ENCODE results near the gene SPAG4.

SPAG4 gene

DNA sequence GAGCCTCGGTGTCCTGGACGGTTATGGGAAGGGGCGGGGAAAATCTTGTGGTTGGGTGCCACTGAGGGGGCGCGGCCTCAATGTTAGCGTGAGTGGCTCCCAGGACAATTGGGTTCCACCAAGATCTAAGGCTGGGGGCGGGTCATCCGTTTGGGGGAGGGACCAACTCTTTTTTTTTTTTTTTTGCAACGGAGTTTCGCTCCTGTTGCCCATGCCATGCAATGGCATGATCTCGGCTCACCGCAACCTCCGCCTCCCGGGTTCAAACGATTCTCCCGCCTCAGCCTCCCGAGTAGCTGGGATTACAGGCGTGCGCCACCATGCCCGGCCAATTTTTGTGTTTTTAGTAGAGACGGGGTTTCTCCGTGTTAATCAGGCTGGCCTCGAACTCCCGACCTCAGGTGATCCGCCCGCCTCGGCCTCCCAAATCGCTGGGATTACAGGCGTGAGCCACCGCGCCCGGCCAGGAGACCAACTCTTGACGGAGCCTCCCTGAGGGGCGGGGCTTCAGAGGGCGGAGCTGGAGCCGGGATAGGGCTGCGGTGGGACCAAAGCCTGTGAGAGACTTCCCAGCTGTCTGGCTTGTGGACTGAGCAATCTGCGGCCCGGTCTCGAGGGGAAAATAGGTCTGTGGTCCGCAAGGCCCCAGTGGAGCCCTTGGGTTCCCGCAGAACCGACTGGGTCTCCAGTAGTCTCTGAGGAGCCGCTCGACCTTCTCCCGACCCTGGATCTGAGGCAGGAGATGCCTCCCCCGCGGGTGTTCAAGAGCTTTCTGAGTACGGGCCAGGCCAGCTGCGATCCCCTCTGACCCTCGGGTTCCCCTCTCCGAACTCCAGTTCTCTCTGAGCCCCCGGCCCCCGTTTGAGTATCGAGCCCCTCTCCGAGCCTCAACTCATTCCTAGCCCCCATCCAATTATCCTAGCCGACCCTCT, 1.1 kb downstream of the SPAG4 start:
- H3K36me3 ChIP-seq: no peaks in the 10 kb centered on the region
- no peak for DNase-seq
- TF ChIP-seq, protein P1, sequence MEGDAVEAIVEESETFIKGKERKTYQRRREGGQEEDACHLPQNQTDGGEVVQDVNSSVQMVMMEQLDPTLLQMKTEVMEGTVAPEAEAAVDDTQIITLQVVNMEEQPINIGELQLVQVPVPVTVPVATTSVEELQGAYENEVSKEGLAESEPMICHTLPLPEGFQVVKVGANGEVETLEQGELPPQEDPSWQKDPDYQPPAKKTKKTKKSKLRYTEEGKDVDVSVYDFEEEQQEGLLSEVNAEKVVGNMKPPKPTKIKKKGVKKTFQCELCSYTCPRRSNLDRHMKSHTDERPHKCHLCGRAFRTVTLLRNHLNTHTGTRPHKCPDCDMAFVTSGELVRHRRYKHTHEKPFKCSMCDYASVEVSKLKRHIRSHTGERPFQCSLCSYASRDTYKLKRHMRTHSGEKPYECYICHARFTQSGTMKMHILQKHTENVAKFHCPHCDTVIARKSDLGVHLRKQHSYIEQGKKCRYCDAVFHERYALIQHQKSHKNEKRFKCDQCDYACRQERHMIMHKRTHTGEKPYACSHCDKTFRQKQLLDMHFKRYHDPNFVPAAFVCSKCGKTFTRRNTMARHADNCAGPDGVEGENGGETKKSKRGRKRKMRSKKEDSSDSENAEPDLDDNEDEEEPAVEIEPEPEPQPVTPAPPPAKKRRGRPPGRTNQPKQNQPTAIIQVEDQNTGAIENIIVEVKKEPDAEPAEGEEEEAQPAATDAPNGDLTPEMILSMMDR (IDR thresholded peaks at IDR 0.05; ENCODE audit: low read depth, low read length): no peak
- H3K9me3 ChIP-seq (ENCODE audit: severe bottlenecking): no peaks in the 10 kb centered on the region
- no peak overlapping the region for H3K4me3 ChIP-seq (ENCODE audit: low read depth, low read length)
- no peaks in the 10 kb centered on the region for H3K27me3 ChIP-seq (ENCODE audit: insufficient read depth, low read depth, severe bottlenecking)
- H3K27ac ChIP-seq: no peak overlapping the region

DNA sequence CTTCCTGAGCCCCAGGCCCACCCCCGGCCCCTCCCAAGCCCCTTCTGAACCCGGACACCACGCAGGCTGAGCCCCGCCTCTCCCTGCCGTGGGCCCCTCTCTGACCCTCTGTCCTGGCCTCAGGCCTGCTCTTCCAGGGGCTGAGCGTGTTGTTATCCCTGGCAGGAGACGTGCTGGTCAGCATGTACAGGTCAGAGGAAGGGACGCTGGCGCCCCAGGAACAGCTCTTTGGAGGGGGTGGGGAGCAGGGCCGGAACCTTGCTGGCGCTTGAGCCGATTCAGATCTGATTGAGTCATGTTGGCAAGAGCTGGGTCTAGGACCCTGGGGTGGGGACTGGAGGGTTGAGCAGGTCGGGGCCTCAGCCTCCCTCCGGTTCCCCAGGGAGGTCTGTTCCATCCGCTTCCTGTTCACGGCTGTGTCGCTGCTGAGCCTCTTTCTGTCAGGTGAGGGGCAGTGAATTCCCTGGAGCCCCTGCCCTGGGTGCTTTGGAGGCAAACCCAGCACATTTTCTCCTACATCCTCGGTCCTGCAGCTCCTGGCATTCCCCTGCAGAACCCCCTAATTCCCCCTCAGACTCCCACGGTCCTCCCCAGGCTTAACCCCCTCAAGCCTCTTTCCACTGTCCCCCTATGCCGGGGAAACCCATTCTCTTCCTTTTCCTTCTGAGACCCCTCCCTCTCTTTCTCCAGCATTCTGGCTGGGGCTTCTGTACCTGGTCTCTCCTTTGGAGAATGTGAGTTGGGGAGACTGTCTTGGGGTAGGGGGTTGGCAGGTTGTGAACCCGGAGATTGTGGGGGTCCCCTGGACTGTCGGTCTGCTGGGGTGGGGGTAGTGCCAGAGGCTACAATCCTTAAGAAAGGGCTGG, 2.0 kb downstream of the SPAG4 start:
- no peaks in the 10 kb centered on the region for H3K36me3 ChIP-seq
- TF ChIP-seq, protein P1 (IDR thresholded peaks at IDR 0.05; ENCODE audit: low read depth, low read length): peak; percentile 48
- peak overlapping the region; percentile 59 for H3K4me3 ChIP-seq (ENCODE audit: low read depth, low read length)
- no peaks in the 10 kb centered on the region for H3K27me3 ChIP-seq (ENCODE audit: insufficient read depth, low read depth, severe bottlenecking)
- no peak overlapping the region for H3K27ac ChIP-seq
- H3K9me3 ChIP-seq (ENCODE audit: severe bottlenecking): no peaks in the 10 kb centered on the region
- peak; percentile 62 for DNase-seq

DNA sequence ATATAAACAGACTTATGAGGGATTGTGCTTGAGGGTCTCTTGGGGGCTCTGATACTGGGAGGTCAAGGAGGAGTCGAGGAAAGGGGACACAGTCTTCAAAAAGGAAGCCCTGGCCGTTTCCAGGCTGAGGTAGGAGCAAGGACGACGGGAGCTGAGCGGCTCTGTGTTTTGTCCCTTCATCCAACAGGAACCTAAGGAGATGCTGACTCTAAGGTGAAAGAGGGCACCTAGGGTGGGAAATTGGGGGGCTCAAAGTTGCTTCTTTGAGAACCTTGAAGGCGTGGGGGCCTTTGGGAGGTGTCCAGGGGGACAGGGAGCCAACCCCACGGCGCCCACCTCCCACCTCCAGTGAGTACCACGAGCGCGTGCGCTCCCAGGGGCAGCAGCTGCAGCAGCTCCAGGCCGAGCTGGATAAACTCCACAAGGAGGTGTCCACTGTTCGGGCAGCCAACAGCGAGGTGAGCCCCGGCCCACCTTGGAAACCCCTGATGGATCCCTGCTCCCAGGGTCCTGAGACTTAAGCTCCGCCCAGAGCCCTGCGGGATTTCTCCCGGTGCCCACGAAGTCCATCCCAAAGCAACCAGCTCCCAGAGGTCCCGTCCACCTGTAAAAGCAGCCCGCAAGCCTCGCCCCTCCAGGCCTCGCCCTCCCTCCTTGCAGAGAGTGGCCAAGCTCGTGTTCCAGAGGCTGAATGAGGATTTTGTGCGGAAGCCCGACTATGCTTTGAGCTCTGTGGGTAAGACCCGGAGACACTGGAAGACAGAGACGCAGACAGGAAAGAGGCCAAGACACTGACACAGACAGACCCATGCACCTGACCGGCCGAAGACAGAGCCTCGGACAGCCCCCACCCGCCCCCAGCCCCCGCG, 2.9 kb downstream of the SPAG4 start:
- Histone ChIP-seq H3K27ac (no peak overlapping the region), H3K4me3 (ENCODE audit: low read depth, low read length) (peak overlapping the region; percentile 59), H3K27me3 (ENCODE audit: insufficient read depth, low read depth, severe bottlenecking) (no peaks in the 10 kb centered on the region), H3K9me3 (ENCODE audit: severe bottlenecking) (no peaks in the 10 kb centered on the region), H3K36me3 (no peaks in the 10 kb centered on the region)
- TF ChIP-seq, protein P1 (IDR thresholded peaks at IDR 0.05; ENCODE audit: low read depth, low read length): no peak
- peak; percentile 30 for DNase-seq

DNA sequence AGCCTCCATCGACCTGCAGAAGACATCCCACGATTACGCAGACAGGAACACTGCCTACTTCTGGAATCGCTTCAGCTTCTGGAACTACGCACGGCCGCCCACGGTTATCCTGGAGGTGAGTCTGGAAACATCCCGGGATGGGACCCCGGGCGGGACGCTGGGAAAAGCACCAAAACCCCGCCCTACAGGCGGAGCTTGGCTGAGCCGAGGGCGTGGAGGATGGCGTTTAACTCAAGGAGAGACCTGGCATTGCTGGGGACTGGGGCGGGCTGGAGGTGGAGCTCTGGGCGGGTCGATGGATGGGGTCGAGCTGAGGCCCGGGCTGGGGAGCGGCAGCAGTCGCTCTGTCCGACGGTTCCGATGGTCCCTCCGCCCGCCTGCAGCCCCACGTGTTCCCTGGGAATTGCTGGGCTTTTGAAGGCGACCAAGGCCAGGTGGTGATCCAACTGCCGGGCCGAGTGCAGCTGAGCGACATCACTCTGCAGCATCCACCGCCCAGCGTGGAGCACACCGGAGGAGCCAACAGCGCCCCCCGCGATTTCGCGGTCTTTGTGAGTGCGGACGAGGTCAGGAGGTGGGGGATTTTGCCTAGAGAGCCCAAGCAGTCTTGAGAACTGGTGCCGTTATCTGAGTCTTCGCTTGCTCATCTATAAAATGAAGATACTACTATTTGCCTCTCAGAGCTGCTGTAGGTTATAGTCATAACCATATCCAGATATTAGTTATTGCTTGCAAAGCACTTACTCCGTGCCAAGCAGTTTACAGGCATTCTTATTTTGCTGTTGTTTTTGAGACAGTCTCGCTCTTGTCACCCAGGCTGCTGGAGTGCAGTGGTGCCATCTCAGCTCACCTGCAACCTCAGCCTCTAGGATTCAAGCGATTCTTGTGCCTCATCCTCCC, 3.8 kb downstream of the SPAG4 start:
- Histone ChIP-seq H3K4me3 (ENCODE audit: low read depth, low read length) (peak overlapping the region; percentile 59), H3K36me3 (no peaks in the 10 kb centered on the region), H3K9me3 (ENCODE audit: severe bottlenecking) (no peaks in the 10 kb centered on the region), H3K27ac (peak overlapping the region; percentile 56), H3K27me3 (ENCODE audit: insufficient read depth, low read depth, severe bottlenecking) (no peaks in the 10 kb centered on the region)
- peak; percentile 96 for DNase-seq
- TF ChIP-seq, protein P1 (IDR thresholded peaks at IDR 0.05; ENCODE audit: low read depth, low read length): peak; percentile 81

Measured in WERI-Rb-1 (cell line).